ENCODE measurements around the gene IL10.
"Not testable (repeated sequence)": the region's sequence is repeated elsewhere in the genome, so short reads cannot be mapped to it uniquely, and the experiment has no call there.

Gene IL10

DNA sequence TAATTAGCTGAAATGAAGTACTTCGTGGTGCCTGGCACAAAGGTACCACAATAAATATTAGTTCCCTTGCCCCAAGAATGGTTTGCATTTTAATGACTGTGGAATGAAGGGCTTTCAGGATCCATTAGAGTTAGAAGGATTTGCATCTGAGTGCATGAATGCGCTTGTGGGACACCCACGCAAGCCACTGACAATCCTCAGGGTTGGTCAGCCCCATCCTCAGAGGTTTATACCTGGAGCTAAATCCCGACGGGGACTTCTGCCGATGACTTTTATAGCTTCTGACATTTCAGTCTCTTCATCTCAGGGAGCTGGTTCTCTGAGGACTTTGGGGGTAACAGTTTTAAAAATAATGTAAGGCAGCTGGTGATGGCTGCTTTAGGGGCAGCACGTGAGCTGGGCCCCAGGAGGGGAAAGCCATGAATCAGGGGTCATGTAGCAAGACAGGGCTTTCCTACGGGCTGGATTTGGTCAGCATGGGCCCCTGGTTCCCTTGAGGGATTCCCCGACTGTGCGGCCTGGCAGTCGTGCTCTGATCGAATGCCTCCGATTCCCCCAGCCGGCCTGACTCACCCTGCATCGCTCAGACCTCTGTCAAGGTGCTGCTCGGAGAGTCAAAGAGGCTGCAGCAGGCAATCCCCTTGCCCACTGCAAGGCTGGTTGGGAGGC lies 20.8 kb upstream of the IL10 start:
- DNase-seq, result no peak

DNA sequence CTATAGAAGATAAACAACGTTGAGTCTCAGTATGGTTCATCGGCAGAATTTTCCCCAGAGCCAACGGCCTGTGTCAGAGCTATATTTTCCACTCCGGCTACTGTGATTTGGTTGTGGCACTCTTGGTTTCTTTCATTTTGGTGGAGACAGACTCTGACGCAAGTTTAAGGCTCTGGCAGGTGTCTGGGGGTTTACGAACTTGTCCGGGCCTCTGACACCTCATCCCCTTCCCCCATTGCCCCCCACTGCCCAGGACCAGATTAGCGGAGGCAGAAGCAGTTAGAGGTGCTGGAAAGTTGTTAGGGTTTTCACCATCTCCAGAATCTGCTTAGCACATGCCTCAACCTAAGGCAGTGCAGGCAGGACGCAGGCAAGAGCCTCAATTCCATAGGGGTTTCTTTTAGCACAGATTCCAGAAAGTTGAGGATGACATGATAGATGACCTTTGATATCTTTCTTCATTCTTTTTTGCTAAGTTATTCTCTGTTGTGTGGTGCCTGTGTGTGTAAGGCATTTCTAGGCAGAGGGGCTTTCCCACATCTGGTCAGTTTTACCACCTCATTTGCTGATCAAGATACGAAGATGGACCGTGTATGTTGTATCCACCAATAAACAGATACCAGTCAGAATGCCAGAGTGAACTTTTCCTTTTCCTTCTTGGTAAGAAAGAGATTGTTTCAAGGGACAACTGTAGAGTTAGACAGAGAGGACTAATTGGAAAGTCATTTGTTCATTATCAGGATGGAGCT lies 18.4 kb upstream of the IL10 start:
- no peak for DNase-seq

- DNase-seq, result no peak
These were observed 16.3 kb upstream of the IL10 start for GRCh38 chr1:206788487-206789050.

DNA sequence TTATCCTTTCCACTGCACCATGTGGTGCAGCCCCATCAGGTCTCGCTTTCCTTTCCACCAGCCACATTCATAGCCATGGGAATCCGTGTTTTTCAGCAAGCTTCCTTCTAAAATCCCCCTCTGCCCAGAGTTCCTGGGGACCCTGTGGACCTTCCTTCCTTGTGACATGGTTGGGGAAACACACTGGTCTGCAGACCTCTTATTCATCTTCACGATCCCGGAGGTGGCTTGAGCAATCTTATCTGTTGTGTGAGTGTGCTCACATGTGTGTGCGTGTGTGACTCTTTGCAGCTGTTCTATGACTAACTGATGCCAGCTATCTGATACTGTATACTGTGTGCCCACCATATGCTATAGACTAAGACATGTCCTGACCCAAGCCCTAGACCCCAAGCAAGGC lies 15.6 kb upstream of the IL10 start:
- no peak for DNase-seq

DNA sequence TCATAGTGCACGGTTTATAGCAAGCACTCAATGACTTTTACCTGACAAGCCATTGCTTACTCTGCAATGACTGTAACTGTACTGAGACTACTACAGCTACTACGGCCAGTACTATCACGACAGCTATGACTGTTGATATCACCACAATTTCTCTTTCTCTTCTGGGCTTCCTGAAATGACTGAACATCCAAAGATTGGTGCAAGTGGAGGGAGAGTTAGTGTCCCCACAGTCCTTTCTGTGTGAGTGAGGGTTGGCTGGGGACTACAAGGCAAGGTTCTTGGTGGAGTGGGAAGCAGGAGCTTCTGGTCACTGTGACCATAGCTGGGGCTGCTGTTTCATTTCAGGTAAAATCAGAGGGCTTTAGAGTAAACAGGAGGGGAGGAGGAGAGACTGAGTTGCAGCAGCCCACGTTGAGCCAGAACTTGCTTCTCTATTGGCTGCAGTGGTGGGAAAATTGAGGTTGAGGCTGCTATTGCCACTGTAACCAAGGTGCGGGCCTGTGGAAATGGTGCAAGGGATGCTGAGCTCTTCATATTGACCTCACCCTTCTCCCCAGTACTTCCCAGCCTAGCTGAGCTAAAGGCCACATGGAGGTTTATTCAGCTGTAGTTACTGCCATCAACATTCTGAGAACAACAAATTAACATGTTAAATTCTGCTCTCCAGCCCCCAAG lies 14.1 kb upstream of the IL10 start:
- no peak for DNase-seq

GRCh38 chr1:206785182-206785765 lies 13.0 kb upstream of the IL10 start:
- no peak for DNase-seq

DNA sequence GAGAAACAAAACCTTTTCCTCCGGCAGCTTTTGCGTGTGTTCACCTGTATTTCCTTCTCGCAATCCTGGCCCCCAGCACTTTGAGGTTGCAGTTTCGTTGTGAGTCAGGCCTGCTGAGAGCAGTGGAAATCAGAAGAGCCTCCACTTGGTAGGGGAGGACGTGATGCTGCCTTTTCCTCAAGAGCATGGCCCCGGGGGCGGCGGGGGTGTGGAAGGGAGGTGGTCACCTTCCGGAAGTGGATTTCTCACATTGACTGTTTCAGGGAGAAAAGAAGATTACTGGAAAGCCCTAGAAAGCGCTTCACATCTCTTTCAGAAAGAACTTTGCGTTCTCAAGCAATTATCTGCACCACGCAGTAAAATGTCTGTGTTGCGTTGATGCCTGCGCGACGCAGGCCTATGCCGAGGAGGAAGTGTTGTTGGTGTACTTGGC lies 12.2 kb upstream of the IL10 start:
- no peak for DNase-seq

DNA sequence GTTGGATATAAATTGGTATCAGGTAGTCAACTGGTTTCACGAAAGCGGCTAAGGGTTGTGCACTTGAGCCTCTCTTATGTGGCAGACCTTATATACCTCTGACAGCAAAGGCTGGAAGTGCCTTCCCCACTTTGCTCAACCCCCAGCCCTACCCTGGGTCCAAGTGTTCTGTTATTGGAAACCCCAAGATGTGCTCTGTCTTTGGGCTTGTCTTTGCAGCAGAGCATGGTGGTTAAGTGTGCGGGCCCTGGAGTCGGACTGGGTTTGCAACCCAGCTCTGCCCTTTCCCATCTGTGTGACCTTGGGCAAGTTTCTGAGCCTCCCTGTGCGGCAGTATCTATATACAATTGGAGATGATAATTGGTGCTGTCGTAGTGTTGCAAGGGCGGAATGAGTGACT lies 11.2 kb upstream of the IL10 start:
- DNase-seq, result no peak

GRCh38 chr1:206782448-206782847 lies 10.2 kb upstream of the IL10 start:
- DNase-seq, result no peak

- DNase-seq, result no peak
These were observed 7.3 kb upstream of the IL10 start for GRCh38 chr1:206779638-206780037.

DNA sequence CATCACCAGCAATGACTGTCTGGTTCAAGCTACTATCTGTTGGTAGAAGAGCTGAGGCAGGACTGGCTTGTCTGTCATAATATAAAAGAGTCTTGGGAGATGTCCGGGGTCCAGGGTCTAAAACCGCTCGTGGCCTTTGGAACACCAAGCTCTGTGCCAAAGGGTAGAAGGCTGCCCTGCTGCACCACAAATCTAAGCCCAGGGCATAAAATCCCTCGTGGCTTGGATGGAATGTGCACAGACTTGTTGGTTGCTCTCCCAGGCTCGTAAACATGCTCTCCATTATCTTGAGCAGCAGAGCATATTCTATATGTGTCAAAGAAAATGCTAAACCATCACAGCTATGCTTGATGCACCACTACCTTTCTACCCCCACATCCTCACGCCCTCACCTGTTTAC lies 6.6 kb upstream of the IL10 start:
- DNase-seq, result not testable (repeated sequence)

DNA sequence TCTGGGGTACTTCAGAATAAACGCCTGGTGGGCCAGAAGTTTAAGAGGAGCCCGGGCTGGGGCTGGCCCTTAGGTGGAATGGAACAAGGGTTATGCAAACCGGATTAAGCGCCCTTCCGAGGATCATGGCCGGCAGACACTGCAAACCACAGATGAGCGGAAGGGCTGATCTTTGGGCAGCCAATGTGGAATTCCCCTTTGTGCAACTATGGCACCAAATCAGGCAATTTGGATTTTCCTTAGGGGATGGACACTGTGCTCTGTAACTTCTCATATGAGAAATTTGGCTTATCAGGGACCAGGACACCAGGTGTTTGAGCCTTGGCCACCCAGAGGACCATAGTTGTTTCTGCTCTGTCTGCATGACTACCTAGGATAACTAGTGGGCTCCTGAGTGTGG lies 5.7 kb upstream of the IL10 start:
- DNase-seq, result no peak

DNA sequence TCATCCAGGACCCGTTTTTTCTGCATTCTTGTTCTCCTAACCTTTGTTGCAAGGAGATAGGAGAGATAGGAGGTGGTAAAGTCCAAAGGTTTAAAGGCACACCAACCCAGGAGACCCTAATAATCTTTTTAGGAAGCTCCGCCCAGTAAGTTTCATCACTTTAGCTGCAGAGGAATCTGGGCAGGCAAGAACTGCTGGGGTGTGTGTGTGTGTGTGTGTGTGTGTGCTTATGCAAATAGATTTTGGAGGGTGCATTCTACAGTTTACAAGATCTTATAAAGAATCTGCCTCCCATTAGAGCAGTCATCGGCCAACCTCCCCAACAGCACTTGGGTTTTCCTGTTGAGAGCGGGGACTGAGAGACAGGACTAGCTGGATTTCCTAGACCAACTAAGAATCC lies 3.9 kb upstream of the IL10 start:
- no peak for DNase-seq

GRCh38 chr1:206774093-206774492 lies 1.8 kb upstream of the IL10 start:
- DNase-seq, result no peak

- no peak for DNase-seq
These were observed 979 bp downstream of the IL10 start for GRCh38 chr1:206771338-206771692.

- DNase-seq, result no peak
These were observed 1.6 kb downstream of the IL10 start, which contains the start of gene IL19 for GRCh38 chr1:206770531-206771337. TSS of gene IL19 (plus strand) at chr1:206770773. CDS start at chr1:206836663, 65,890 bp downstream.

DNA sequence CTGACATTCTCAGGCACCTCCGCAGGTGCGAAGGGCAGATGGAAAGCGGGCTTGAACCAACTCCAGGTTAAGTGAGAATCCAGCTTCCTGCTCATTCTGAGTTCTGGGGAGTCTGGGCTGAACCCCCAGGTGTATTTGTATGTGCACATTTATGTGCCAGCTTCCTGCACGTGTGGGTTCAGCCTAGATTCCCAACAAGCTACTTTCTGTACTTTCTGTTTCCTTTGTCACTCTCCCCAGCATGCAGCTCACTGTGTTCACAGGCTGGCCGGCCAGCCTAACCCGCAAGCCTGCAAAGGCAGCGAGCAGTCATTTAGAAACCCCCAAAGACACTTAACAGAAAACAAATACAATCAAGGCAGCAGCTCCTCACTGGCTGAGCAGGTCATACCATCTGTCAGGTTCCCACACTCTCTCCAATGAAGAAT lies 3.0 kb downstream of the IL10 start:
- no peak for DNase-seq

DNA sequence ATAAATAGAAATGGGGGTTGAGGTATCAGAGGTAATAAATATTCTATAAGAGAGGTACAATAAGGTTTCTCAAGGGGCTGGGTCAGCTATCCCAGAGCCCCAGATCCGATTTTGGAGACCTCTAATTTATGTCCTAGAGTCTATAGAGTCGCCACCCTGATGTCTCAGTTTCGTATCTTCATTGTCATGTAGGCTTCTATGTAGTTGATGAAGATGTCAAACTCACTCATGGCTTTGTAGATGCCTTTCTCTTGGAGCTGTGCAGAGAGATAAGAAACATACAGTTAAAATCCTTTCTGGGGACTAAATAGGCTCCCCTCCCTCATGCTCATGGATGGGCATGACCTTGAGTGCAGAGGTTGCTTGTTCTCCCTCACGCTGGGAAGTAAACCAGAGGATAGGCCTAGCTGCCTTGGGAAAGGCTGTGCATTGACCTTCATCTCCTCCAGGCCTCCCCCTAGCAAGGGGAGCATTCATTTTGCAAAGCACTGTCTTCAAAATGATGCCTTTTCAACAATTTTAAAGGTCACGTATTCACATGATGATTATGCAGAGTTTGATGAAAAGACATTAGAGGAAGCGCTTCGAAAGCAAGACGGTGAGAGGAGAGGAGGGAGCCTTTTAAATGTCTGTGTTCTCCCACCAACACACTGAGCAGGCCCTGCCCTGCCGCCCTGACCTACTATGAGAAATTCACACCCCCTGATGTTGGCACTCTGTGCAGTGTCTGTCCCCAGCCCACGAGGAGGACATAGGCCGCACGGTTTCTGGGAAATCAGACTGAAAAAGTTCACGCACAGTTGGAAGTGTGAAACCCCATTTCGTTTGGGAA lies 3.6 kb downstream of the IL10 start:
- no peak for DNase-seq

DNA sequence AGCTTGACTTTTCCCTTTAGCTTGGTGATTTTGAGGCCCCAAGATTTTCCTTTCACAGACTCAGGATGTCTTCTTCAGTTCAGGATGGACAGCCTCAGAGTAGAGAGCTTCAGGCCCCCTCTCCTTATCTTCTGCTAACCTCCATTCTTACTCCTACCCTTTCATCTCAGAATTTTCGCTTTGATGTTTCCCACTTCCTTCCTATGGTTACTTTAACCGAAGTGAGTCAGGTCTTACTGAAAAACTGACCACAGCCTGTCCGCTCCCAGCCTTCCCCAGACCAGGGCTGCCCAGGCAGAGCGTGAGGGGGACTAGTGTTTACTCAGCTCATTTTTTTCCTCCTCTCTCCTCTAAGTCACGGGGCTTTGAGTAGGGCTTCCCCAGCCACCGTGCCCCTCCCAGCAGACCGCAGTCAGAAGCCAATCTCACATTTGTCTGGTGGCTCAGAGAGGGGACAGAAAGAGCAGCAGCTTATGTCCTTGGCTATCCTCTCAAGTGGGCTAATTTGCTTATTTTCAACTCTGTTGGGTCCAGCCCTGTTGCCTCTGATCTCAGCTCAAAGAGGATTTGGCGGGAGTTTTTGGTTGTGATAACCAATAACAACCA lies 5.9 kb downstream of the IL10 start:
- no peak for DNase-seq

- DNase-seq, result not testable (repeated sequence)
These were observed 6.5 kb downstream of the IL10 start for GRCh38 chr1:206765771-206766170.

Measured in NCI-H524 (cell line).